ENCODE data around the gene WSB2.

DNA sequence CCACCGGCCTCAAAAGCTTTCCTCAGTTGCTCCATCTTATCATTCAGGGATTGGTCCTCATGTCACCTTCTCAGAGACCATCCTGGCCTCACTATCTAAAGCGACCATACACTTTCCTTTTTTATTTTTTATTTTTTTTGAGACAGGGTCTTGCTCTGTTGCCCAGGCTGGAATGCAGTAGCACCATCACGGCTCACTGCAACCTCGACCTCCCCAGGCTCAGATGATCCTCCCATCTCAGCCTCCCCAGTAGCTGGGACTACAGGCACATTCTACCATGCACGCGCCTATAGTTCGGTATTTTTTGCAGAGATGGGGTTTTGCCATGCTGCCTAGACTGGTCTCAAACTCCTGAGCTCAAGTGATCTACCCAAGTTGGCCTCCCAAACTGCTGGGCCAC, 2.8 kb downstream of the WSB2 start:
- TF ChIP-seq POLR2A (conservative IDR thresholded peaks at IDR 0.05) (no peak), MXI1 (IDR thresholded peaks at IDR 0.05; ENCODE audit: low read depth, low read length) (no peak), YY1 (IDR thresholded peaks at IDR 0.05; ENCODE audit: borderline replicate concordance in 1 of 3, control insufficient read depth in 1 of 3, extremely low read depth in 1 of 3, insufficient read depth in 3 of 3, insufficient read length in 1 of 3, insufficient replicate concordance in 2 of 3, low read depth in 1 of 3, low read length in 2 of 3) (no peak), NFATC3 (IDR thresholded peaks at IDR 0.05) (no peak), LCOR (CRISPR knock-in tag; IDR thresholded peaks at IDR 0.05) (no peak), ZNF217 (CRISPR knock-in tag; IDR thresholded peaks at IDR 0.05) (no peak), CEBPG (CRISPR knock-in tag; IDR thresholded peaks at IDR 0.05) (no peak), CEBPG (tag; conservative IDR thresholded peaks at IDR 0.05 in 1 of 2, IDR thresholded peaks at IDR 0.05 in 1 of 2) (no peak)
- TF ChIP-seq, protein P1, sequence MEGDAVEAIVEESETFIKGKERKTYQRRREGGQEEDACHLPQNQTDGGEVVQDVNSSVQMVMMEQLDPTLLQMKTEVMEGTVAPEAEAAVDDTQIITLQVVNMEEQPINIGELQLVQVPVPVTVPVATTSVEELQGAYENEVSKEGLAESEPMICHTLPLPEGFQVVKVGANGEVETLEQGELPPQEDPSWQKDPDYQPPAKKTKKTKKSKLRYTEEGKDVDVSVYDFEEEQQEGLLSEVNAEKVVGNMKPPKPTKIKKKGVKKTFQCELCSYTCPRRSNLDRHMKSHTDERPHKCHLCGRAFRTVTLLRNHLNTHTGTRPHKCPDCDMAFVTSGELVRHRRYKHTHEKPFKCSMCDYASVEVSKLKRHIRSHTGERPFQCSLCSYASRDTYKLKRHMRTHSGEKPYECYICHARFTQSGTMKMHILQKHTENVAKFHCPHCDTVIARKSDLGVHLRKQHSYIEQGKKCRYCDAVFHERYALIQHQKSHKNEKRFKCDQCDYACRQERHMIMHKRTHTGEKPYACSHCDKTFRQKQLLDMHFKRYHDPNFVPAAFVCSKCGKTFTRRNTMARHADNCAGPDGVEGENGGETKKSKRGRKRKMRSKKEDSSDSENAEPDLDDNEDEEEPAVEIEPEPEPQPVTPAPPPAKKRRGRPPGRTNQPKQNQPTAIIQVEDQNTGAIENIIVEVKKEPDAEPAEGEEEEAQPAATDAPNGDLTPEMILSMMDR (IDR thresholded peaks at IDR 0.05 in 2 of 3, conservative IDR thresholded peaks at IDR 0.05 in 1 of 3; ENCODE audit: insufficient read depth in 2 of 3, low read depth in 1 of 3, low read length in 3 of 3) = no peak
- TF ChIP-seq, protein P2, sequence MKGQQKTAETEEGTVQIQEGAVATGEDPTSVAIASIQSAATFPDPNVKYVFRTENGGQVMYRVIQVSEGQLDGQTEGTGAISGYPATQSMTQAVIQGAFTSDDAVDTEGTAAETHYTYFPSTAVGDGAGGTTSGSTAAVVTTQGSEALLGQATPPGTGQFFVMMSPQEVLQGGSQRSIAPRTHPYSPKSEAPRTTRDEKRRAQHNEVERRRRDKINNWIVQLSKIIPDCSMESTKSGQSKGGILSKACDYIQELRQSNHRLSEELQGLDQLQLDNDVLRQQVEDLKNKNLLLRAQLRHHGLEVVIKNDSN (CRISPR knock-in tag; IDR thresholded peaks at IDR 0.05) = no peak
- TF ChIP-seq, protein P3, sequence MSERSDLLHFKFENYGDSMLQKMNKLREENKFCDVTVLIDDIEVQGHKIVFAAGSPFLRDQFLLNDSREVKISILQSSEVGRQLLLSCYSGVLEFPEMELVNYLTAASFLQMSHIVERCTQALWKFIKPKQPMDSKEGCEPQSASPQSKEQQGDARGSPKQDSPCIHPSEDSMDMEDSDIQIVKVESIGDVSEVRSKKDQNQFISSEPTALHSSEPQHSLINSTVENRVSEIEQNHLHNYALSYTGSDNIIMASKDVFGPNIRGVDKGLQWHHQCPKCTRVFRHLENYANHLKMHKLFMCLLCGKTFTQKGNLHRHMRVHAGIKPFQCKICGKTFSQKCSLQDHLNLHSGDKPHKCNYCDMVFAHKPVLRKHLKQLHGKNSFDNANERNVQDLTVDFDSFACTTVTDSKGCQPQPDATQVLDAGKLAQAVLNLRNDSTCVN (CRISPR knock-in tag; IDR thresholded peaks at IDR 0.05) = no peak

All from K562 (cell line).